T-helper 17 cell (primary cell): ENCODE measurements around the gene NACA2. TPM values are rescaled to one million over a fixed set of nuclear protein-coding genes. Genes with fewer than 3 reads are reported as not detected.
"Not testable (repeated sequence)": the region's sequence is repeated elsewhere in the genome, so short reads cannot be mapped to it uniquely, and the experiment has no call there.

Experiments
- ATAC-seq: fragments of 150-1000 bp; cut with Tn5 transposase; 2 replicates; pipeline ENCODE4 v1.10.0; 2021; ENCODE audit warnings: mild to moderate bottlenecking, moderate library complexity
- DNase-seq, 3 donors: peaks; one replicate each; pipeline versions ENCODE4 v3.0.0 to v3.0.0-alpha.2; 2020 to 2021
- H3K9me3 ChIP-seq: one replicate; pipeline ENCODE4 v1.7.0; 2013; ENCODE audit warnings: low read length, mild to moderate bottlenecking; ENCODE audit not compliant: control insufficient read depth, poor library complexity, severe bottlenecking
- H3K27ac Mint-ChIP-seq: one replicate; pipeline ENCODE4 v1.8.0; 2022; ENCODE audit warnings: mild to moderate bottlenecking, moderate library complexity, mixed read lengths
- H3K27me3 Mint-ChIP-seq: one replicate; pipeline ENCODE4 v1.8.0; 2022; ENCODE audit warnings: mixed read lengths
- H3K36me3 Mint-ChIP-seq: one replicate; pipeline ENCODE4 v1.8.0; 2022; ENCODE audit warnings: low read depth, mixed read lengths
- H3K4me1 Mint-ChIP-seq: one replicate; pipeline ENCODE4 v1.8.0; 2022; ENCODE audit warnings: mild to moderate bottlenecking, mixed read lengths
- H3K4me3 Mint-ChIP-seq: one replicate; pipeline ENCODE4 v1.8.0; 2022; ENCODE audit warnings: mild to moderate bottlenecking, moderate library complexity, mixed read lengths
- total RNA-seq, 4 donors: library from RNA in 2 of 4; stranded (reverse) in 2 of 4; gene quantifications; one replicate each; pipeline ENCODE4 v1.2.3 and lab custom pipeline; 2022 to 2026

The NACA2 gene
- total RNA-seq, 2 donors from 2014 or later, result not detected

DNA sequence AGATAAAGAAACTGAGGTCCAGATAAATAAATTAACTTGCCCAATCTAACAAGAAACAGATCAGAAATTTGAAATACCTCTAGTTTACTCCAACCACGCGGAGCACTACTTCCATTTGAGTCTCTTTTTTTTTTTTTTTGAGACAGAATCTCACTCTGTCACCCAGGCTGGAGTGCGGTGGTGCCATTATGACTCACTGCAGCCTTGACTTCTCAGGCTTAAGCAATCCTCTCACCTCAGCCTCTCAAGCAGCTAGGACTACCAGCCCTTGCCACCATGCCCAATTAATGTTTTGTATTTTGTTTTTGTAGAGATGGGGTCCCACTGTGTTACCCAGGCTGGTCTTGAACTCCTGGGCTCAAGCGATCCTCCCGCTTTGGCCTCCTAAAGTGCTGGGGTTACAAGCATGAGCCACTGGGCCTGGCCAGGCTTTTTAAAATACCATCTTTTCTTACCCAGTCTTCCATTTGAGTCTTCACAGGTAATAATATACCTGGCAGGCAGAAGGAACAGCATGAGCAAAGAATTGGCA, 3.3 kb upstream of the NACA2 start:
- H3K9me3 ChIP-seq, result no peaks in the 10 kb centered on the region
- H3K27ac Mint-ChIP-seq, result no peak overlapping the region
- ATAC-seq, result no peak
- no peak overlapping the region for H3K4me3 Mint-ChIP-seq
- no peaks in the 10 kb centered on the region for H3K4me1 Mint-ChIP-seq
- peaks cover 31% of the 10 kb centered on the region for H3K27me3 Mint-ChIP-seq
- H3K36me3 Mint-ChIP-seq, result no peaks in the 10 kb centered on the region
- no peak for DNase-seq

DNA sequence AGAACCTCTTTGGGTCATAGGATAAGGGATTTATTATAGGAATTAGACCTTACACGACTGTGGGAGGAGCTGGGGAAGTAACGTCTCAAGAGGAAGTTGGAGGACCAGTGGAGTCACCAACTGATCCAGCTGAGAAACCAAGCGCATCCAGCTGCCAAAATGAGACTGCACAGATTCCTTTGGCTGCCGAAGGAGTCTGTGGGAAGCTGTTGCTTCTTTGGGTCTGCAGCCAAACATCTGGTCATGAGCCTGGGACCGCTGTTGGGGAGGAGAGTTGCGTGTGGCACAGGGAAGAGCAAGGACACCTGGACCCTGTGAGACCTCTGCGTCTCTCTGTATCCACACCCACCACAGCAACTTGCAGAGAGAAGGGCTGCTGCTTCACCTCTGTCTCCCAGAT, 2.4 kb upstream of the NACA2 start:
- H3K9me3 ChIP-seq, result no peaks in the 10 kb centered on the region
- Mint-ChIP-seq H3K36me3 (no peaks in the 10 kb centered on the region), H3K4me3 (no peak overlapping the region), H3K4me1 (no peaks in the 10 kb centered on the region), H3K27me3 (peaks cover 31% of the 10 kb centered on the region), H3K27ac (no peak overlapping the region)
- ATAC-seq (no peak), DNase-seq (no peak)

DNA sequence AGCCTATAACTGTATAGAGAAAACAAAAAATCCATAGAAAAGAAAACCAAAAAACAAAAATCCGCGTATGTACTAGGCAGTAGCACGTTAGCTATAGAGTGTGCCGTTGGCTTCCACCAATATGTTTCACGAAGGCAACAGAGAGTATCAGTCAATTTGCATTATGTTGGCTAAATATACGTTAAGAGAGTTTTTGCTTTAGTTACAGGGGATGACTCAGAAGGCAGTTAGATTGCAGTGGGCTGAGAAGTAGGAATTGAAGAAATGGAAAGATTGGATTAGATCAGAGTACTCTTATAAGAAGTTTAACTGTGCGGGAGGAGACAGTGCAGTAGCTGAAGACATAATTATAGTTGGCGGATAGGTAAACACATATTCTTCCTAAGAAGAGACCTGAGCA, 911 bp upstream of the NACA2 start:
- no peaks in the 10 kb centered on the region for H3K4me1 Mint-ChIP-seq
- H3K4me3 Mint-ChIP-seq, result no peak overlapping the region
- no peak overlapping the region for H3K27ac Mint-ChIP-seq
- no peaks in the 10 kb centered on the region for H3K9me3 ChIP-seq
- peaks cover 24% of the 10 kb centered on the region for H3K27me3 Mint-ChIP-seq
- ATAC-seq (no peak), DNase-seq (no peak)
- no peaks in the 10 kb centered on the region for H3K36me3 Mint-ChIP-seq

DNA sequence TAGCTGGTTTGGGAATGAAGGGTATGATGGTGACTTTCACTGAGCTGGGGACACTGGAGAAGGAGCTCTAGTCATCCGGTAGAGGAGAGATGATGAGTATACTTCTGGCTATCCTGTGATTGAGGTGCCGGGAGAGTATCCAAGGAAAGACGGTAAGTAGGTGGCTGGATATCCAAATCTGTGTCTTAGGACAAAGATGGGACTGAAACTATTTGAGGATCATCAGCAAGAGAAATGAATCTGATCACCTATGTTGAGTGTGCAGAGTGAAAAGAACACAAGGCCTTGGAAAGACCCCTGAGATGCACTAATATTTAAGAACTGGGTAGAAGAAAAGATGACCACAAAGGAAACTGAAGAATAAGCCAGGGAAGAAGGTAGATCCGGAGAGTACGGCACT, 1.0 kb downstream of the NACA2 start:
- peaks cover 11% of the 10 kb centered on the region for H3K27me3 Mint-ChIP-seq
- H3K9me3 ChIP-seq, result no peaks in the 10 kb centered on the region
- H3K27ac Mint-ChIP-seq, result no peak overlapping the region
- H3K4me1 Mint-ChIP-seq, result no peaks in the 10 kb centered on the region
- H3K36me3 Mint-ChIP-seq, result no peaks in the 10 kb centered on the region
- ATAC-seq, result no peak
- H3K4me3 Mint-ChIP-seq, result no peak overlapping the region
- DNase-seq, result no peak

DNA sequence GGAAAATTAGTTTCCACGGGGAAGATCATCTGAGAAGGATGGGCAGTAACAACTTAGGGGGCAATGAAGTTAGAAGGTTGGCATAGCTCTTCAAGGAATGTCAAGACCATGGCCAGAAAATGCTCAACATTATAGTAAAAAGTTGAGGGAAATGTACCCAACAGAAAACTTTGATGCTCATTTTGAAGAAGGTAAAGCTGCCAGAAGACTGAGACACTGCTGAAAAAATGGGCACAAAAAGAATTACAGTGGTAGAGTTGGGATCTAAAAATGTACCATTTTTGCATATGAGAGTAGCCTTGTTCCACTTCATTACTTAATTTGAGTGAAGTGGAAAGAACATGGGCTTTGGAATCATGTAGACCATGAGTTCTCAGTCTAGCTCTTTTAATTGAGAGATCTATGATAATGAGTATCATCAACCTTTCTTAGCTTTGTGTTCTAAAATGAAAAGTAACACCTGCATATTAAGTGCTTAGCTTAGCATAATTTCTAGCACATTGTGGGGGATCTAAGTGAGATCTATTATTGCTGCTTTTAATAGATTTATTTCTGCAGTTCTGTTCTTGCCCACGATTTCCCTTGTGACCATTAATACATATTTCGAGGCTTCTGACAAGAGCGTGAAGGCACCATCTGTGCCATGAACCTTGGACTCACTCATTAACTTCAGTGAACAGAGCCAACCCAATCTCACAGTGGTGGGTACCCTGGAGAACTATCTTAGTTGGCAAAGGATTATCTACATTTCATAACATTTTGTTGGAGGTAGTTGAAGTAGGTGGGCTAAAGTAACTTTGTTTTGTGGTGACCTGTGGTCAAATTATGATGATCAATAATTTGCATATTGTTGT, 3.0 kb downstream of the NACA2 start:
- Mint-ChIP-seq H3K4me3 (no peak overlapping the region), H3K27me3 (no peaks in the 10 kb centered on the region), H3K36me3 (no peaks in the 10 kb centered on the region), H3K4me1 (no peaks in the 10 kb centered on the region), H3K27ac (no peak overlapping the region)
- ATAC-seq, result no peak
- DNase-seq, result no peak
- no peaks in the 10 kb centered on the region for H3K9me3 ChIP-seq

DNA sequence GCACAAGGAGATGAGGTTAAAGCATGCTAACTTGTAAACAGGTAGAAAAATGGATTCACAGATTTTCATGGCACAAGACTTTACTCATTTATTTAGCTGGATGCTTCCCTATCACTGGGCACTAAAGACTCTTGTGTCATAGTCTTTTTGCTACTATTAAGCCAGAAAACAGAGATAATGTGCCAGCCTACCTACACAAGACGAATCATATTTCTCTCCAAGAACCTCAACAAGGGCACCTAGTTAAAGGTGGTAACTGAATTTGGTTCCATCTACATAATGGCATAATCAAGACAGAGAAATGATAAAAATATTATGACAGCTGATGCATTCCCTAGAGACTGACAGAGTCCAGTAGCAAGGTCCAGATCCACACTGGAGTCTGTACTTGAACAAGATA, 3.8 kb downstream of the NACA2 start:
- no peaks in the 10 kb centered on the region for H3K9me3 ChIP-seq
- ATAC-seq (no peak), DNase-seq (no peak)
- no peaks in the 10 kb centered on the region for H3K4me1 Mint-ChIP-seq
- H3K27me3 Mint-ChIP-seq, result no peaks in the 10 kb centered on the region
- H3K27ac Mint-ChIP-seq, result no peak overlapping the region
- H3K36me3 Mint-ChIP-seq, result no peaks in the 10 kb centered on the region
- H3K4me3 Mint-ChIP-seq, result no peak overlapping the region

DNA sequence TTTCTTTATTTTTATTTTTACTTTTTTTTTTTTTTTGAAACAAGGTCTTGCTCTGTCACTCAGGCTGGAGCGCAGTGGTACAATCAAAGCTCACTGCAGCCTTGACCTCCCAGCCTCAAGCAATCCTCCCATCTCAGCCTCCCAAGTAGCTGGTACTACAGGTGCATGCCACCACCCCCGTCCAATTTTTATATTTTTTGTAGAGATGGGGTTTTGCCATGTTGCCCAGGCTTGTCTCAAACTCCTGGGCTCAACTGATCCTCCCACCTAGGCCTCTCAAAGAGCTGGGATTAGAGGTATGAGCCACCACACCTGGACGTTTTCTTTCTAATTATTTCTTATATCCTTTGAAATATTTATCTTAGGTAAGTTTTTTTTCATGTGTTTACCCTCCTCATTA, 4.4 kb downstream of the NACA2 start:
- H3K9me3 ChIP-seq, H3K36me3 Mint-ChIP-seq, H3K4me1 Mint-ChIP-seq, ATAC-seq, H3K4me3 Mint-ChIP-seq, DNase-seq, H3K27me3 Mint-ChIP-seq, H3K27ac Mint-ChIP-seq: not testable (repeated sequence)

DNA sequence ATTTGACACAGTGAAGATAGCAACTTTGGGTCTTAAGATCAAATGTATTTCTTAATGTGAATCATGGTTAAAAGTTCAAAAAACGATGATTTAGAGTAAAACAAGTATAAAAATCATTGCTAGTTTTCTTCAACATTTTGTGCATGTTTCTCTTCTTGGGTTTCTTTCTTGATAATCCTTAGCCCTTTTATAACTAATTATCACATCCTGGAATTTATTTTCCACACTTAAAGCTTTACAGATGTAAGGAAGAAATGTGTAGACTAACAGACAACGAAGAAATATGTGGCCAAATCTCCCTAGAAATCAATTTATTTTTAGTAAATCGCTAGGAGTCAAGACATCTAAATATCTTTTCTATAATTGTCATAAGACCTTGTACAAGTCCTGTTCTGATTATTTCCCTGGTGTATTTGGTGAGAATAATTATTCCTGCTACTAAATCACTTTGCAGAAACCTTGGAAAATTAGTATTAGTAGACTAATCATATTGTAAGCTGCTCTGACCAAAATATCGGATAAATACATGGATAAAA, 4.9 kb downstream of the NACA2 start:
- Mint-ChIP-seq H3K27ac (no peak overlapping the region), H3K36me3 (no peaks in the 10 kb centered on the region), H3K27me3 (peaks cover 8% of the 10 kb centered on the region), H3K4me1 (no peaks in the 10 kb centered on the region), H3K4me3 (no peak overlapping the region)
- ATAC-seq (no peak), DNase-seq (no peak)
- no peaks in the 10 kb centered on the region for H3K9me3 ChIP-seq

DNA sequence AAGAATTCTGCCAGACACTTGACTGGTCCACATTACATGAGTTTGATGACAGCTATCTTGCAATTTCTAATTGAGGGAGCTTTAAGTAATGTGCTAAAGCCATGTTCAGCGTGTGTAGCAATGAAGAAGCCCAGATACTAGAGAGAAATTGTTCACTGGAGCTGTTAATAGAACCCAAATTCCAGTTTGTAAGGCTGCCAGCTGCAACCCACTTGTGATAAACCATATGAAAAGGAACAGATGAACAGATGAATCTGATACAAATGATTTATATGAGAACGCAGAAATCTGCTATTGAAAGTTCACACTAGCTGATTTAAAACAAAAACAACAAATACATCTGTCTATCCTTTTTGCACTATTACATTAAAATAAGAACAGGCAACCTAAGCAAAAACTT, 6.2 kb downstream of the NACA2 start:
- DNase-seq (no peak), ATAC-seq (no peak)
- Mint-ChIP-seq H3K4me3 (no peak overlapping the region), H3K4me1 (no peaks in the 10 kb centered on the region), H3K27ac (no peak overlapping the region), H3K27me3 (peaks cover 19% of the 10 kb centered on the region), H3K36me3 (peaks cover 2% of the 10 kb centered on the region)
- no peaks in the 10 kb centered on the region for H3K9me3 ChIP-seq

DNA sequence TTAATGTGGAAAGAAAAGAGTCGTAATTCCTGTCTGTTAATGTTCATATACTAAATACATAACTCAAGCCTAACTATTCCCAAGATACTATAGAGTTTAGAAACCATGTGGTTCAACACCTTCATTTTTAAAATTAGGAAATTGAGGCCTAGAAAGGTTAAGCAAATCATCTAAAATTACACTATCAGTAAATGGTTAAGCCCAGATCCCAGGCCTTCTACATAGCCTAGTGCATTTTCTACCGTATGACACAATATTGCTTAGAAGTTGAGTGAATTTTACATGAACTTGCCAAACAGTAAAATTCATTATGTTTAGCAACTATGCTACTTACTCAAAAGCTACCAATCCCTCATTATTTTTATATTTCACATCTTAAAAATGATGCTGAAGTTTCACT, 6.8 kb downstream of the NACA2 start:
- Mint-ChIP-seq H3K27me3 (peaks cover 25% of the 10 kb centered on the region), H3K36me3 (peaks cover 2% of the 10 kb centered on the region), H3K4me3 (no peak overlapping the region), H3K27ac (no peak overlapping the region), H3K4me1 (no peaks in the 10 kb centered on the region)
- DNase-seq (no peak), ATAC-seq (no peak)
- H3K9me3 ChIP-seq, result no peaks in the 10 kb centered on the region

DNA sequence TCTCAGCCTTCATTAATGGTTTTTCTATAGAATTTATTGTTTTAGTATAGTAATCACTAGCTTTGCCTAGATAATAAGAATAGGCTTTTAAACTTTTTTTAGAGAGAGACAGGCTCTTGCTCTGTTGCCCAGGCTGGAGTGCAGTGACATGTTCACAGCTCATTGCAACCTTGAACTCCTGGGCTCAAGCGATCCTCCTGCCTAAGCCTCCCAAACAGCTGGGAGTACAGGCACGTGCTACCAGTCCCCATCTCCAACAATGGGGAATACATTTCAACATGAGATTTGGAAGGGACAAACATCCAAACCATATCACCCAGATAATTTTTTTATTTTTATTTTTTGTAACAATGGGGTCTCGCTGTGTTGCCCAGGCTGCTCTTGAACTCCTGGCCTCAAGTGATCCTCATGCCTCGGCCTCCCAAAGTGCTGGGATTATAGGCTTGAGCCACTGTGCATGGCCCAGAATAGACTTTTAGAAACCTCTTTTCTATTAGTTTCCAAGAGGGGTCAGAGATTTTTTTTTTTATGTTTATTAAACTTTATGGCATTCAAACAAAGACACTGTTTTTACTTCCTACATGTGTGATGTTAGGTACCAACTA, 7.3 kb downstream of the NACA2 start:
- no peak for DNase-seq
- Mint-ChIP-seq H3K27ac (no peak overlapping the region), H3K4me1 (no peaks in the 10 kb centered on the region), H3K36me3 (peaks cover 2% of the 10 kb centered on the region), H3K4me3 (no peak overlapping the region), H3K27me3 (peaks cover 27% of the 10 kb centered on the region)
- no peaks in the 10 kb centered on the region for H3K9me3 ChIP-seq
- no peak for ATAC-seq

DNA sequence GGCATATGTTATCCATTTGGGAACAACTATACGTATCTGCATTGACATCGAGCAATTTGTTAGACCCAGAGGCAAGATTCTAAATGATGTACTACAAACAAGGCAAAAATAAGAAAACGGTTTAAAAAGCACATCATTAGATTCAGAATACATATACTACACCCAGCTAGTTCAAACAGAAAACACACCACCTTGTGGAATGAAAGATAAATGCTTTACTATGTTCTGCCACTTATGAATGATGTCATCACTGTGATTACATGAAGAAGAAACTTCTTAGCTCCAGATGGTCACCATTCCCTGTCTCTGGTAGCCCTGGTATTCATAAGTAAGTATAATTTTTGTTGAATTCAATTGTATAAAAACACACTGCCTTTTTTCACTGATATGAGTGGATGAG, 7.8 kb downstream of the NACA2 start:
- H3K4me3 Mint-ChIP-seq, result no peak overlapping the region
- ATAC-seq, result no peak
- H3K27ac Mint-ChIP-seq, result no peak overlapping the region
- H3K9me3 ChIP-seq, result no peaks in the 10 kb centered on the region
- no peak for DNase-seq
- H3K4me1 Mint-ChIP-seq, result no peaks in the 10 kb centered on the region
- H3K27me3 Mint-ChIP-seq, result peaks cover 29% of the 10 kb centered on the region
- peaks cover 2% of the 10 kb centered on the region for H3K36me3 Mint-ChIP-seq

DNA sequence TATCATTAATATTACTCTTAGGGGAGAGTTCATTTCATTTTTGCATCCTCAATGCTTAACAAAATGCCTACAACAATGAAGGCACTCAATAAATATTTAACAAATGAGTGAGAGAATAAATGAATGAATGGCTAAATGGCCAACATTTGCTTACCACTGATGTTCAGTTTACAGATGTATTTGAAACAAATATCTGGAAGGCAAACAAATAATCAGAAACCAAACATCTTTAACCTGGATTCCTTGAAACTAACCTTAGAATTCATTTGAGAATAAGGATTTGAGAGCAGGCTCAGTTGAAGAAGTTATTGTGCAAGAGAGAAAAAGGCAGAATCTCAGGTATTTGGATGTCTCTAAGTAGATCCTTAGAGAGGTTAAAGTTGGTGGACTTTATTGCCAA, 8.4 kb downstream of the NACA2 start:
- H3K4me3 Mint-ChIP-seq, result no peak overlapping the region
- DNase-seq (no peak), ATAC-seq (no peak)
- H3K27ac Mint-ChIP-seq, result no peak overlapping the region
- H3K36me3 Mint-ChIP-seq, result peaks cover 2% of the 10 kb centered on the region
- H3K9me3 ChIP-seq, result no peaks in the 10 kb centered on the region
- peaks cover 35% of the 10 kb centered on the region for H3K27me3 Mint-ChIP-seq
- no peaks in the 10 kb centered on the region for H3K4me1 Mint-ChIP-seq
